OCI-LY1 (cell line): ENCODE measurements around the gene MRPS6.

Experiments
- H2AFZ ChIP-seq: fragments of 200-600 bp; sonication (generic), shearing (Covaris generic); 2 replicates; pipeline ENCODE4 v1.6.0; 2014; ENCODE audit warnings: antibody characterized with exemption, mild to moderate bottlenecking, low read length
- H3F3A ChIP-seq: fragments of 200-600 bp; sonication (generic), shearing (Covaris generic); 2 replicates; pipeline ENCODE4 v1.6.0; 2014; ENCODE audit warnings: mild to moderate bottlenecking, antibody characterized with exemption, low read length, moderate library complexity; ENCODE audit not compliant: insufficient read depth
- H3K27ac ChIP-seq: fragments of 200-600 bp; sonication (generic); 2 replicates; pipeline ENCODE4 v1.5.1; 2014; ENCODE audit warnings: low read length, mixed run types, mild to moderate bottlenecking, low read depth; ENCODE audit not compliant: poor library complexity, severe bottlenecking
- H3K27me3 ChIP-seq: fragments of 200-600 bp; sonication (generic); 2 replicates; pipeline ENCODE4 v1.6.0; 2014; ENCODE audit warnings: antibody characterized with exemption, mild to moderate bottlenecking, low read length, moderate library complexity; ENCODE audit not compliant: insufficient read depth
- H3K36me3 ChIP-seq: fragments of 200-600 bp; sonication (generic); 2 replicates; pipeline ENCODE4 v1.6.1; 2014; ENCODE audit warnings: mild to moderate bottlenecking, antibody characterized with exemption, low read length, moderate library complexity, mixed read lengths; ENCODE audit not compliant: insufficient read depth
- H3K4me1 ChIP-seq: fragments of 200-600 bp; sonication (generic); 2 replicates; pipeline ENCODE4 v1.5.1; 2014; ENCODE audit warnings: mild to moderate bottlenecking, low read length, moderate library complexity; ENCODE audit not compliant: insufficient read depth, severe bottlenecking
- H3K4me2 ChIP-seq: fragments of 200-600 bp; sonication (generic), shearing (Covaris generic); 2 replicates; pipeline ENCODE4 v1.6.1; 2014; ENCODE audit warnings: low read length
- H3K4me3 ChIP-seq: fragments of 200-600 bp; sonication (generic); 2 replicates; pipeline ENCODE4 v1.5.1; 2014; ENCODE audit warnings: low read length, low read depth, mild to moderate bottlenecking, mixed read lengths; ENCODE audit not compliant: poor library complexity, severe bottlenecking
- H3K79me2 ChIP-seq: fragments of 200-600 bp; shearing (Covaris generic); 2 replicates; pipeline ENCODE4 v1.6.1; 2016; ENCODE audit warnings: mixed run types, low read length, mixed read lengths; ENCODE audit not compliant: insufficient read depth
- H3K9ac ChIP-seq: fragments of 200-600 bp; sonication (generic), shearing (Covaris generic); 2 replicates; pipeline ENCODE4 v1.6.1; 2014; ENCODE audit warnings: mild to moderate bottlenecking, low read length, mixed read lengths
- H3K9me2 ChIP-seq: fragments of 200-600 bp; sonication (generic), shearing (Covaris generic); 2 replicates; pipeline ENCODE4 v1.6.1; 2014; ENCODE audit warnings: low read depth, mild to moderate bottlenecking, low read length, mixed read lengths
- H3K9me3 ChIP-seq: fragments of 200-600 bp; shearing (Covaris generic); 2 replicates; pipeline ENCODE4 v1.6.1; 2014; ENCODE audit warnings: low read length, mixed read lengths
- H4K20me1 ChIP-seq: fragments of 200-600 bp; sonication (generic), shearing (Covaris generic); 2 replicates; pipeline ENCODE4 v1.6.0; 2016; ENCODE audit warnings: mild to moderate bottlenecking, low read length; ENCODE audit not compliant: insufficient read depth
- CTCF ChIP-seq: fragments of 200-600 bp; sonication (generic), shearing (Covaris generic); IDR thresholded peaks from 2 replicates; pipeline ENCODE4 v1.5.1; 2017; ENCODE audit warnings: mild to moderate bottlenecking, antibody characterized with exemption, low read length, moderate library complexity, mixed read lengths
- EZH2 ChIP-seq: fragments of 200-600 bp; sonication (generic), shearing (Covaris generic); IDR thresholded peaks from 2 replicates; pipeline ENCODE4 v1.8.0; 2017; ENCODE audit warnings: borderline replicate concordance, mixed run types, mild to moderate bottlenecking, antibody characterized with exemption, low read length, moderate library complexity, mixed read lengths

Gene MRPS6

GRCh38 chr21:34097442-34097841 is 24.1 kb downstream of the MRPS6 start:
- Histone ChIP-seq H3K79me2 (peaks cover 97% of the 10 kb centered on the region), H4K20me1 (no peaks in the 10 kb centered on the region), H3K4me1 (peaks cover 3% of the 10 kb centered on the region), H3F3A (no peaks in the 10 kb centered on the region), H3K9me3 (no peaks in the 10 kb centered on the region), H2AFZ (no peak overlapping the region), H3K4me3 (no peak overlapping the region), H3K27me3 (no peaks in the 10 kb centered on the region), H3K27ac (no peak overlapping the region), H3K9me2 (no peaks in the 10 kb centered on the region), H3K9ac (no peak overlapping the region), H3K4me2 (no peak overlapping the region), H3K36me3 (peaks cover 92% of the 10 kb centered on the region)
- no peak for TF ChIP-seq CTCF
- no peak for TF ChIP-seq EZH2

DNA sequence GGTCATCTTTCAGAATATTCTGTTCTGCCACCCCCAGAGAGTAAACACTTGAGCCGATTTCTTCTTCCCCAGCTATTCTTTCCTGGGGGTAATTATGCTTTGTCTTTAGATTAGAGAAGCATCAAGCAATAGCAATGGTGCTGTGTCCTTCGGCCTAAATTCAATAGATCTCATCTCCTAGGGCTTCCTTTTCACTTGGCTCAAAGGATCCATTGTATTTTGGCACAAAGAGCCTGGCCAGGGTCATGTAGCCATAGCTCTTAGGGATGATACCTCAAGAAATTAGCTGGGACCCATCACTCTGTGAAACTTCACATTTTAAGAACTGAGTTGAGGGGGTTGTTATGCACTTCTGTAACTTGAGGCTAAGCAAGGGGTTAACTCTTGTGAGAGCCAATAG is 27.0 kb downstream of the MRPS6 start:
- no peaks in the 10 kb centered on the region for H3K9me3 ChIP-seq
- H3F3A ChIP-seq = no peaks in the 10 kb centered on the region
- no peak overlapping the region for H3K9ac ChIP-seq
- no peaks in the 10 kb centered on the region for H3K27me3 ChIP-seq
- no peaks in the 10 kb centered on the region for H3K9me2 ChIP-seq
- H4K20me1 ChIP-seq = no peaks in the 10 kb centered on the region
- H3K27ac ChIP-seq = no peak overlapping the region
- no peaks in the 10 kb centered on the region for H3K4me1 ChIP-seq
- peaks cover 99% of the 10 kb centered on the region for H3K79me2 ChIP-seq
- peaks cover 90% of the 10 kb centered on the region for H3K36me3 ChIP-seq
- H3K4me2 ChIP-seq = no peak overlapping the region
- TF ChIP-seq EZH2 (no peak), CTCF (no peak)
- no peak overlapping the region for H2AFZ ChIP-seq
- no peak overlapping the region for H3K4me3 ChIP-seq

DNA sequence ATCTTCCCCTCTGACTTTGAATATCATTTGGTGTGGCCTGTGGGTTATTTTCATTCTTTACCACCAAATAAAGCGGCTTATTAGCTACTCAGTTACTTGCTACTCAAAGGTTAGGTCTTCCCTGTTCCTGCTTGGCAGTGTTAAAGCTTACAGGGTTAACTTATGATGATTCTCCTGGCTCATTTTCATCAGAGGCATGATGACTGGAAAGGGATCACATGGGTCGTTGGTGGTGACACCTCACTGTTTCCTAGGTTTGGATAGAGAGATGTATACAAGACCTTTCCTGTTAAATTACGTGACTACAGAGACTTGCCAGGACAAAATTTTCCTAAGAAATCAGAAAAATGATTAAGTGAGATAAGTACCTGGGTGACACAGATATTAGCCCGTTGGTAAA is 27.4 kb downstream of the MRPS6 start:
- no peak overlapping the region for H3K4me2 ChIP-seq

More for the DNA sequence above, 27.4 kb downstream of the MRPS6 start:
- no peak overlapping the region for H2AFZ ChIP-seq
- H3K4me3 ChIP-seq = no peak overlapping the region
- no peaks in the 10 kb centered on the region for H3K4me1 ChIP-seq
- no peaks in the 10 kb centered on the region for H3K9me3 ChIP-seq
- no peak overlapping the region for H3K9ac ChIP-seq
- no peak for TF ChIP-seq CTCF
- no peak for TF ChIP-seq EZH2
- no peaks in the 10 kb centered on the region for H4K20me1 ChIP-seq
- no peak overlapping the region for H3K27ac ChIP-seq
- peaks cover 98% of the 10 kb centered on the region for H3K79me2 ChIP-seq
- H3K36me3 ChIP-seq = peaks cover 89% of the 10 kb centered on the region
- H3K27me3 ChIP-seq = no peaks in the 10 kb centered on the region
- H3F3A ChIP-seq = no peaks in the 10 kb centered on the region
- H3K9me2 ChIP-seq = no peaks in the 10 kb centered on the region
